Measurements from ENCODE around the gene NCOA1. TPM values are rescaled to one million over a fixed set of nuclear protein-coding genes. Genes with fewer than 3 reads are reported as not detected.

NCOA1 gene
- total and polyA plus RNA-seq, 2 of the 4 experiments (the other 2 are of a cell fraction) = 6.7 to 11.3 TPM

GRCh38 chr2:24774373-24774772 is 283.3 kb downstream of the NCOA1 start:
- no peak overlapping the region for H4K8ac ChIP-seq (ENCODE audit: low read depth in 2 of 2, low read length in 2 of 2)
- dilution Hi-C loops (cut with HindIII; ENCODE audit: low sequenced_read_pairs, unreplicated experiment) (no loop called here), in situ Hi-C loops (cut with MboI; ENCODE audit: low sequenced_read_pairs) (no loop called here), intact Hi-C loops (cut with micrococcal nuclease) (no loop called here)
- H3K9me1 ChIP-seq (ENCODE audit: insufficient read depth, low read length) = no peaks in the 10 kb centered on the region
- no peak overlapping the region for H3K23ac ChIP-seq (ENCODE audit: low read depth, low read length)
- H3K79me1 ChIP-seq (ENCODE audit: low read depth in 1 of 2, low read length in 2 of 2) = no peaks in the 10 kb centered on the region
- H3K56ac ChIP-seq (ENCODE audit: extremely low read depth, insufficient read depth, low read length) = no peak overlapping the region
- no peak overlapping the region for H2AK5ac ChIP-seq (ENCODE audit: low read depth, low read length)
- ChIA-PET POLR2A (ENCODE audit: unreplicated experiment) (no interaction called here), CTCF (no interaction called here)
- H2AFZ ChIP-seq (replicated peaks; ENCODE audit: low read length, poor library complexity) = no peak overlapping the region
- H2BK20ac ChIP-seq (ENCODE audit: low read depth, low read length) = no peak overlapping the region
- H3K4ac ChIP-seq (ENCODE audit: low read depth, low read length) = no peak overlapping the region
- no peak overlapping the region for H3K27ac ChIP-seq (ENCODE audit: insufficient read depth, low read length)
- BruUV-seq (replicated peaks) = no TSS peak
- H4K91ac ChIP-seq (ENCODE audit: insufficient read depth, low read depth, low read length) = no peak overlapping the region
- no peak overlapping the region for H2BK15ac ChIP-seq (ENCODE audit: low read depth, low read length)
- no peaks in the 10 kb centered on the region for H3K9me3 ChIP-seq (ENCODE audit: control insufficient read depth, insufficient read depth, low read length)
- no peak overlapping the region for H2AK9ac ChIP-seq (replicated peaks; ENCODE audit: low read depth, low read length, poor library complexity)
- H4K20me1 ChIP-seq (ENCODE audit: insufficient read depth, low read length) = no peaks in the 10 kb centered on the region
- no CpG with 5 or more reads among the region's 3 CpGs for WGBS, 2 experiments (ENCODE audit: extremely low coverage in 2 of 2, insufficient read length in 1 of 2)
- no peak overlapping the region for H3K18ac ChIP-seq (ENCODE audit: low read depth, low read length)
- H4K5ac ChIP-seq (ENCODE audit: low read depth, low read length) = no peak overlapping the region
- no peak for ATAC-seq (ENCODE audit: low read depth)
- H3K4me1 ChIP-seq (ENCODE audit: control insufficient read depth, insufficient read depth, low read length) = no peaks in the 10 kb centered on the region
- H3K36me3 ChIP-seq (ENCODE audit: control insufficient read depth, insufficient read depth, low read length) = peaks cover 4% of the 10 kb centered on the region; the same call in 1 of the 2 replicates
- H3K9ac ChIP-seq (ENCODE audit: low read depth, low read length) = no peak overlapping the region
- DNase-seq = no peak
- H3K14ac ChIP-seq (replicated peaks; ENCODE audit: low read depth, low read length) = no peak overlapping the region
- no peaks in the 10 kb centered on the region for H3K27me3 ChIP-seq (ENCODE audit: control insufficient read depth, insufficient read depth, low read length)
- H2BK120ac ChIP-seq (ENCODE audit: low read depth, low read length) = no peak overlapping the region
- no peak overlapping the region for H2BK5ac ChIP-seq (ENCODE audit: low read depth, low read length, poor library complexity, severe bottlenecking)
- no peak overlapping the region for H3K4me3 ChIP-seq (ENCODE audit: insufficient read depth, low read depth, low read length)
- H3K4me2 ChIP-seq (ENCODE audit: low read depth, low read length) = no peak overlapping the region
- TF ChIP-seq MAZ (IDR thresholded peaks at IDR 0.05; ENCODE audit: borderline replicate concordance, low read depth, low read length) (no peak), USF2 (IDR thresholded peaks at IDR 0.05; ENCODE audit: low read depth, low read length) (no peak), RAD21 (IDR thresholded peaks at IDR 0.05; ENCODE audit: low read length) (no peak), RCOR1 (IDR thresholded peaks at IDR 0.05; ENCODE audit: insufficient replicate concordance, low read length) (no peak), SMC3 (IDR thresholded peaks at IDR 0.05; ENCODE audit: low read depth, low read length) (no peak), FOS (IDR thresholded peaks at IDR 0.05; ENCODE audit: low read depth, low read length) (no peak), CEBPB (IDR thresholded peaks at IDR 0.05; ENCODE audit: low read depth, low read length) (no peak), BHLHE40 (IDR thresholded peaks at IDR 0.05; ENCODE audit: low read depth, low read length) (no peak), MAFK (IDR thresholded peaks at IDR 0.05; ENCODE audit: low read depth, low read length) (no peak), CHD1 (IDR thresholded peaks at IDR 0.05; ENCODE audit: low read depth, low read length) (no peak)
- TF ChIP-seq, protein P1, sequence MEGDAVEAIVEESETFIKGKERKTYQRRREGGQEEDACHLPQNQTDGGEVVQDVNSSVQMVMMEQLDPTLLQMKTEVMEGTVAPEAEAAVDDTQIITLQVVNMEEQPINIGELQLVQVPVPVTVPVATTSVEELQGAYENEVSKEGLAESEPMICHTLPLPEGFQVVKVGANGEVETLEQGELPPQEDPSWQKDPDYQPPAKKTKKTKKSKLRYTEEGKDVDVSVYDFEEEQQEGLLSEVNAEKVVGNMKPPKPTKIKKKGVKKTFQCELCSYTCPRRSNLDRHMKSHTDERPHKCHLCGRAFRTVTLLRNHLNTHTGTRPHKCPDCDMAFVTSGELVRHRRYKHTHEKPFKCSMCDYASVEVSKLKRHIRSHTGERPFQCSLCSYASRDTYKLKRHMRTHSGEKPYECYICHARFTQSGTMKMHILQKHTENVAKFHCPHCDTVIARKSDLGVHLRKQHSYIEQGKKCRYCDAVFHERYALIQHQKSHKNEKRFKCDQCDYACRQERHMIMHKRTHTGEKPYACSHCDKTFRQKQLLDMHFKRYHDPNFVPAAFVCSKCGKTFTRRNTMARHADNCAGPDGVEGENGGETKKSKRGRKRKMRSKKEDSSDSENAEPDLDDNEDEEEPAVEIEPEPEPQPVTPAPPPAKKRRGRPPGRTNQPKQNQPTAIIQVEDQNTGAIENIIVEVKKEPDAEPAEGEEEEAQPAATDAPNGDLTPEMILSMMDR (conservative IDR thresholded peaks at IDR 0.05; ENCODE audit: low read depth, low read length) = no peak

Data from IMR-90 (cell line).